HG03135 (cell line): ENCODE data around the gene PALB2.
"Not testable (repeated sequence)": the region's sequence is repeated elsewhere in the genome, so short reads cannot be mapped to it uniquely, and the experiment has no call there.

Experiments used
- ATAC-seq: cut with Tn5 transposase; IDR thresholded peaks from one replicate; pipeline ENCODE4 v1.9.1; 2021; ENCODE audit warnings: mild to moderate bottlenecking, moderate library complexity; ENCODE audit not compliant: unreplicated experiment

The PALB2 gene

DNA sequence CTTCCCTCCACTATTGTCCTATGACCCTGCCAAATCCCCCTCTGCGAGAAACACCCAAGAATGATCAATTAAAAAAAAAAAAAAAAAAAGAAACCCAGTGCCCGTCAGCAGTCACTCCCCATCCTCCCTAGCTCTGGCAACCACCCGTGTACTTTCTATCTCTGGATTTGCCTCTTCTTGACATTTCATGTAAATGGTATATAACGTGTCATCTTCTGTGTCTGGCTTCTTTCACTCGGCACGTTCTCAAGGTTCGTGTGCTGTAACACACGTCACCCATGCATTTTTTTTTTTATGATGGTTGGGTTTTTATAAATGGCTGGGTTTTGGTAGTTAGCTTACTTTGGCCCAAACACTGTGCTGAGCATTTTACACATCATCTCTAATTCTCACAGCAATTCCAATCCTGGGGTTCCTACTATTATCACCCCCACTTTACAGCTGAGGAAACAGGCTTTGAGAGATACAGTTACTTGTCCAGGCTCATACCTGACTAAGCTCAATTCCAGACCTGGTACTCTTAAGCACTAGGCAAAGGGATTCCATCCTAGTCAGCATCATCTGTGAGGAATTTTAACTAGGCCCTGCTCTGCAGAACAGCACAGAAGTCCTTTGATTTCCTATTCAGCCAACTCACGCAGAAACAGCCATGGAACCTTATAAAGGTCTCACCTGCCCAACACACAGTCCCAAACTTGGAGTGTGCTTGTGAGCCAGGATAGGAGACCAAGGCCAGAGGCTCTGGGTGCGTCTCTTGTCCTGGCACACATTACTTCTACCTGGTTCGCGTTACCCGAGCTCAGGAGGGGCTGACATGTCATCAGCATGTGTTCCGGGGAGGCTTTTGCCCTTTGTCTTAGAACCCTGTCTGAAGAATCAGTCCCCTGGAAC, 56.7 kb downstream of the PALB2 start:
- no peak for ATAC-seq

DNA sequence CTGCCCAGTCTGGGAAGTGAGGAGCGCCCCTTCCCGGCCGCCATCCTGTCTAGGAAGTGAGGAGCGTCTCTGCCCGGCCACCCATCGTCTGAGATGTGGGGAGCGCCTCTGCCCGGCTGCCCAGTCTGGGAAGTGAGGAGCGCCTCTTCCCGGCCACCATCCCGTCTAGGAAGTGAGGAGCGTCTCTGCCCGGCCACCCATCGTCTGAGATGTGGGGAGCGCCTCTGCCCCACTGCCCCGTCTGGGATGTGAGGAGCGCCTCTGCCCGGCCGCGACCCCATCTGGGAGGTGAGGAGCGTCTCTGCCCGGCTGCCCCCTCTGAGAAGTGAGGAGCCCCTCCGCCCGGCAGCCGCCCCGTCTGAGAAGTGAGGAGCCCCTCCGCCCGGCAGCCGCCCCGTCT, 57.8 kb downstream of the PALB2 start:
- not testable (repeated sequence) for ATAC-seq

DNA sequence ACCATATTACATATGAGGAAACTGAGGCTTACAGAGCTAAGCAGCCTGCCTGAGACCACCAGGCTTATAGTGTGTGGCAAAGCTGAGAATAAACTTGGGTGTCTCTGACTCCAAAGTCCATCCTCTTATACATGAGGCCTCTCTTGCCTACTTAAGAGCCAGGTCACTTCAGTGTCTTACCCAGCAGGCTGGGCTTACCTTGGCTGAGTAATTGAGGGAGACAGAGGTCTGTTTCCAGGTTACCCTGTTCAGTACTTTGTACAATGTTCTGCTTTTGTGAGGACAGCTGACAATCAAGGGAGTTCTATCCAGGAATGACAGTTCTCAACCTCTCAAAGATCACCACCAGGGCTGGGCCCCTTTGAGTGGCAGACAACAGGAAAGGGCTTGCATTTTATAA, 59.3 kb downstream of the PALB2 start:
- no peak for ATAC-seq

DNA sequence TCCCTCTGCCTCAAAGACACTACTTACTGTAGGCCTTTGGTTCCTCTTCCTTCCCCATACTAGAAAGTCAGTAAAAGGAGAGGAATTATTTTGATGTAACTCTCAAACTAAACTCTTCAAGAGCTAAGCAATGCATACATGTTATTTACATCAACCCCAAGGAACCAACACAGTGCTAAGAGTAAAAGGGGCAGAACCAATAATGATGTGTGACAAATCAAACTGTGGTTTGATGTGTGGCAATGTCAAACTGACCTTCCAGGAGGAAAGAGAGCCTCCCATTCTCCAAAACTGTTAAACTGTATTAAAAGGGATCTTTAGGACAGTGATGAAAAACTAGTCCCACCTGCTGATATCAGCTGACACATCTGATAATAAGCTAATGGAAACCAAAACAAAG, 60.7 kb downstream of the PALB2 start:
- no peak for ATAC-seq

DNA sequence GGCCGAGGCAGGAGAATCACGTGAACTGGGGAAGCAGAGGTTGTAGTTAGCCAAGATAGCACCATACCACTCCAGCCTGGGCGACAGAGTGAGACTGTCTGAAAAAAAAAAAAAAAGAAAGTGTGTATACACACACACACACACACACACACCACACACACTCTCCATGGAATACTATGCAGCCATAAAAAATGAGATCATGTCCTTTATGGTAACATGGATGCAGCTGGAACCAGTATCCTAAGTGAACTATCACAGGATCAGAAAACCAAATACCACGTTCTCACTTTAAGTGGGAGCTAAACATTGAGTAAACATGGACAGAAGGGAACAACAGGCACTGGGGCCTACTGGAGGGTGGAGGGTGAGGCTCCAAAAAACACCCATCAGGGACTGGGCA, 61.7 kb downstream of the PALB2 start:
- ATAC-seq: no peak

DNA sequence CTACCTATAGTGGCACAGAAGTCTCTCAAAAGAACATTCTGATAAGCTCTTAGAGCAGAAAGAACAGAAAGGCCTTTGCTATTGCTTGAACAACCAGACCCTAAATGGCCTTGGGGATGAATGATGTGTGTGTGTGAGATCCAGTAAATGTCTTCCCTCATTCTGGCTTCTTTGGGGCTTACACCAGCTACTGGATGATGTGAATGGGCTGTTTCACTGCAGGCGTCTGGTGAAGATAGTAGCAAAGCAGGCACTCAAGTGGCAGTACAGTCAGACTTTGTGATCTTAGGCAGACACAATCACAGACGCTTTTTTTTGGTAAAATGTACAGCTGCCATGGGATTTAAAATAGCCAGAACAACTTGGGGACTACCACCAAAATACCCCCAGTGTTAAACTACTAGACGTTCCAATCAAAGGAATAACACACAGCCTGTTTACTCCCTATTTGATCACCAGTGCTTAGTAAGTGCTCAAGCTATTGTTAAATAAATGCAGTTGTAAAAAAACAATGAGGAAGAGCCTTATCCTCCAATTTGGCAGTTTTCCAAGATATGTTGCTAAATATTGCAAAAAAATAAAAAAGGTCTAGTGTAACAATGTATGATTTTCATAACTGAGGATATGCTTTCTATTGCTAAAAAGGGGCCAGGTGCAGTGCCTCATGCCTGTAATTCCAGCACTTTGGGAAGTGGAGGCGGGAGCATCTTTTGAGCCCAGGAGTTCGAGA, 62.8 kb downstream of the PALB2 start:
- ATAC-seq: no peak

DNA sequence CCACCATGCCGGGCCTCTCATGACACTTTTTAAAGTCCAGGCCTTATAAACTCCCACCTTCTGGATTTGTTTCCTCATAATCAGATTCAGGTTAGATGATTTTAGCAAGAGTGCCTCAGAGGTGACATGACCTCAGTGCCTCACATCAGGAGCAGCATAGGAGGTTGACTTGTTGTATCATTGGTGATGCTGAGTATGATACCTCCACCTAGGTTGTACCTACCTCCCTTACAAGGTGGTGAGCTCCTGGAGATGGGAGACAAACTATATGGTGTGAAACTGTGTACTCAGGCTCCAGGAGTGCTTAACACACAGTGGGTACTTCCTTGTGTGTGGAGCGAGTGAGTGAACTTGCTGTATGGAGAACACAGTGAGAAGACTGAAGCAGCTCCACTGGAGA, 63.6 kb downstream of the PALB2 start:
- no peak for ATAC-seq

DNA sequence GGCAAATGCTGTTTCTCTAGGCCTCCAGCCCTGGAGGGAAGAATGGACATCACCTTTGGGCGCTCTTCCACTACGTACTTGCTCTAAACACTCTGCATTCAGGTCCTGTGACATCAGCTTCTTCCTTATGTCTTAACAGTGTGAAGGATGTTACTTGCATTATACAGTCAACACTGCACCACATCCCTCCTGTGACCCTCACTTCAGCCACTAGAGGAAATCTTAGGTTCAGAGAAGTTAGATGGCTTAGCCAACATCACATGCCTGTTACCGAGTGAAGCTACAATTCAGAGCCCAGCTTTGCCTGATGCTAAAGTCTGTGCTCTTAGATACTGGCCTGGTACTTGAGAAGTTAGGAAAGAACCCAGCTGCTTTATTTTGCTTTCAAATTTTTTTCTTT, 65.3 kb downstream of the PALB2 start:
- no peak for ATAC-seq

DNA sequence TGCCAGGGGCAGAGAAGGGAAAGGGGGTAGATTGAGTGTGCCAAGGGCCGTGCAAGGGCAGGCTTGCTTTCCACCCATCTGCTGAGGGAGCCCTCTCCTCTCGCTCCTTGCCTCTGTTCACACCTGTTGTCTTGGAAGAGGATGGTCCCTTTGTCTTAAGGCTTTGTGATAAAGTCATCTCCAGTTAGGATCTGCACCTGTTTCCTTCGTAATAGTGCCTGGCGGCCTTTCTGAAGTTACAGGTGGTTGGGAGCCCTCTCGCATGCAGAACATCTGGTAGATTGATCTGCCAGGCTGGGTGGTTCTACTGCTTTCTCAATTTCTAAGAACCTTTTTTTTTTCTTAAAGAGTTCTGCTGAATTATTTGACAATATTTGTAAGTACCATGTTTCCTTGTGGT, 67.3 kb downstream of the PALB2 start:
- no peak for ATAC-seq

DNA sequence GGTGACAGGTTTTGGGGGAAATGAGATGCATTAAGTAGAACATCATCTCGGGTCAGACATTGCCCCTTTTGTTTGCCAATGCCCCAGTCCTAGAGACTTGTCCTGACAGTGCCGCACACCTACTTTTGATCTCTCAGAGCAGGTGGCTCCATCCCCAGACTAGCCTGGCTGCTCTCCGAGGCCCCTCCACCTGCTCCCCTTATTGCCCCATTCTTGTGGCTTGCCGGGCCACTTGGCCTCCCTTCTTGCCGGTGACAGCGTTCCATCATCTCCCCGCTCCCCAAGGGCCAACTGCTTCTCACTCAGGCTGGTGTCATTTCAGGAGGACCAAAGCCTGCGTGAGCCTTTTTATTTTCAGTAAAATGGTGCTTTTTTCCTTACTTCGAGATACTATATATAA, 68.7 kb downstream of the PALB2 start:
- ATAC-seq: no peak

DNA sequence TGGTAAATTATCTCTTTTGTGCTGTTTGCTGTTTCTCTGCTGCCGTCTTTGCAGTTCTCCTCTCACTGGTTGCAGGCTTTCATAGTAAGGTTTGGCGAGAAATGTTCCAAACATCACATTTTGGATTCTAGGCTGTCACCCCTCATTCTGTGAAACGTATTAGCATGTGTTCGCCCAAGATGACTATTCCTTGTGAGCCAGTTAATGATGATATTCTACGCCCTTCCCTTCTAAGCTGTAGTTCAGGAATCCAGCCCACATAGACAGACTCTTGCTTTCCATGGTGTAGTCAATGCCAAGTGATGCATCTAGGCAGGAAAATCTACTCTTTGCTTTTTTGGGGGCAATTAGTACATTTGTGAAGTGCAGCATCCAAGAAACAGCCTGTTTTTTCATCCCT, 69.2 kb downstream of the PALB2 start:
- ATAC-seq: no peak

DNA sequence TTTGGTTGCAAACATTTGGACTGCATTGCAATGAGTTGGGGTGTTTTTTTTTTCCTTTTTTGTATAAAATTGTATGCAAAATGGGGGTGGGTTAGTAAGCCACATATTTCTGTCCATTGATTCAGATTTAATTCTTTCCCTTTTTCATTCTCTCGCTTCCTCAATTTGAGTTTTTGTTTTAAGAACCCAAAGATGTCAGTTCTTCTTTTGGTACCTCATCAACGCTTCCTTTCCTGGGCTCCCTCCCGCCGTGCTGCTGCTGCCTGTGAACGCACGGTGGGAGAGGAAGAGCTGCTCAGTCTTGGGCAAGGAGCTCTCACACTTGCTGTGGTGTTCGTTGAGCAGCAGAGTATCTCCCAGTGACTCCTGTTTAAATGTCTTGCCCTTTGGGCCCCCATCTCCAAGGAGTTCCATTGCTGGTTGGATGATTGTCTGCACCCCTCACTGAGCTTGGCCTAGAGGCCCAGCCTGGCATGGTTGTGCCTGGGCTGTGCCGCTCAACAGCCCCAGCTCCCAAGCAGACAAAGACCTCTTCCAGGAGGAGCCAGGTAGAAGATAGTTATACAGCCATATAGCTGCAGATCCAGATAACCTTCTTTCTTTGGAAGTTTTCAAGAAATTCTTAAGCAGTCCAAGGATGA, 70.0 kb downstream of the PALB2 start:
- ATAC-seq: no peak

DNA sequence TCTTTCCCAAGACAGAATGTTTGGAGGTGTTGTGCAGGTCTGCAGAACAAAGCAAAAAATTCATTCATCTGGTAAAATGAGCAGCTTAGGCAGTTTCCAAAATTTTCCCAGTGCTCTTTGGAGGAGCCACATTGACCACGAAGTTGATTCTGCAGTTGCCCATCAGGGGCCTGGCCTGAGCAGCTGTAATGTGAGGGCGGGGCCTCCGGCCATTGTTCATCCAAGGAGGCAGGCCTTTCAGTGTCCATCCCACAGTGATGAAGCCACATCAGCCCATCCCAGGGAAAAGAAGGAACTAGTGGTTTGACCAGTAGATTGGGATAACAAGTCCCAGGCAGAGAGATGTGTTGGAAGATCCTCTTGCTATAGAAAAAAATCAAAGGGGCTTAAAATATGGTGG, 73.5 kb downstream of the PALB2 start:
- no peak for ATAC-seq

DNA sequence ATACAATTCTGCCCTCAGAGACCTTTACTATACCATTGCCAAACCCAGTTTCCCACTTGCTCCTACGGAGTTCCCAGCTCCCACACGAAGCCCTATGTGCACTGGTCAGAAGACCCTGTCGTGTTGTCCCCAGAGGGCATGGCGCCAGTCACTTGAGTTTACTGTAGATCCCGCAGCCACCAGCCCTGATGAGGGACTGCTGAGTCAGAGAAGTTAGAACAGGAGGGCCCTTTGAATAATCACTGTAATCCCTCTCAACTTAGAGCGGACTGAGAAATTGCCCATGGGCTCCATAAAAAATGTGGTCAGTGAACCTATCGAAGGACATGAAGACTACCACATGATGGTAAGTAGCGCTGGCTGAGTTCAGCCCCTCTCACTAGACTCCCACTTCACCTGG, 74.4 kb downstream of the PALB2 start:
- no peak for ATAC-seq

DNA sequence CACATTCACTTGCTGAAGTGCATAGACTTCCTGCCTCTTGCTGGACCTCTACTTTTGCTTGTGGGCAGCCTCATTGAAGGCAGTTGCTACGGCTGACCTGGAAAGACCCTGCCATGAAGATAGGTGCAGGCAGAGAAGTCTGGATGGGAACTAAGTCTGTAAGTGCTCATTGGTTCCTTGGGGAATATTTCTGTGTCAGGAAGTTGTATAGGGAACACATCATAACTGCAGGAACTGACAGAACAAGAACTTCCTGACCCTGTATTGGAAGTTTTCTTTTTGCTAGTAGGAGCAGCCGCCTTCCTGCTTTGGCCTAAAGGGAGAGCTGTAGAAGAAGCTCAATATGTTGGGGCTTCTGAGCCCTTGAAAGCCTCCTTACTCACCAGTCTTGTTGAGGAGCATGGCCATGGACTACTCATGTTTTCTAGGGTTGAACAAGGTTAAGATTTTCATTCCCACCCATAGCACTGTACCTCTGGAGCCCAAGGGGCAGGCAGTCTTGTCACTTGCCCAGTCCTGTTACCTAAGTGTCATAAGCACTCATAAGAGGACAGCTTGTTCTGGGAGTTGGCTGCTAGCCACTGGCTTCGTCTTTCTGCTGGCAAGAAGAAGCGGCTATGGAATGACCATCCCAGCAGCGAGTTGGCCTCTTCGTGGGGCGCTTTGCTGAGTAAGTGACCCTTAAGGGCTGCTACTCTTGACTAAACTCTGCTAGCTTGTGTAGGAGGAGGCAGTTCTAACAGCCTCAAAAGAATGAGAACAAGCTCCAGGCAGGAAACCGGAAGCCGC, 76.3 kb downstream of the PALB2 start:
- no peak for ATAC-seq

DNA sequence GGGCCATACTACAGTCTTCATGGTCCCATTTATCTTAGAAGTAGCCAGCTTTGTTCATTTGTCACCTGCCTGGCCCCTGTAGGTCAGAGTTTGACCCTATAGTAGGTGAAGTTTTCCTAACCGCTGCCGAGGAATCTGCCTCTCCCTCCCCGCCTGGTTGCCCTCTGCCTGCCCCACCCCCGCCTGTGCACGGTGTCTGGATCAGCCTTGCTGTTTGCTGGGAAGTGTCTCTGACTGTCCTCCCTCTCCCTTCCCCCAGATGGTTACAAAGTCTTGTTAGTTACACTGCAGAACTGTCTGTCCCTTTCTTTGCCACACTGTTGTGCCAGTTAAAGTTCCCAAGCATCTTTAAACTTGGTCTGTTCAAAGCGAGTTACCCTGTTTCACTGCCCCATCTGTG, 77.9 kb downstream of the PALB2 start:
- ATAC-seq: no peak

DNA sequence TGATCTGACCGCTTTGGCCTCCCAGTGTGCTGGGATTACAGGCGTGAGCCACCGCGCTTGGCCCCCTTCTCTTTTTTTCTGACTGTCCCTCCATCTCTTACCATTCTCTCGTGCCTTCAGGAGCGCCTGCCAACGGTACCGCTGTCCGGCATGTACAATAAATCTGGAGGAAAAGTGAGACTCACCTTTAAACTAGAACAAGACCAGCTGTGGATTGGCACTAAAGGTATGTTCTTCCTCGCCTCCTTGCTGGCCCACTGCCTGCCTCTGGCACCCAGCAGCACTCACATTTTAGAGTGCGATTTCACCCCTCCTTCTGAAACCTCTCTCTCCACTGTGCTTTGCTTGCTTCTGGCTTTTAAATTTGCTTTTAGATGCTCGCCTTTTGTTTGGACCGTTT, 78.6 kb downstream of the PALB2 start:
- ATAC-seq: no peak

DNA sequence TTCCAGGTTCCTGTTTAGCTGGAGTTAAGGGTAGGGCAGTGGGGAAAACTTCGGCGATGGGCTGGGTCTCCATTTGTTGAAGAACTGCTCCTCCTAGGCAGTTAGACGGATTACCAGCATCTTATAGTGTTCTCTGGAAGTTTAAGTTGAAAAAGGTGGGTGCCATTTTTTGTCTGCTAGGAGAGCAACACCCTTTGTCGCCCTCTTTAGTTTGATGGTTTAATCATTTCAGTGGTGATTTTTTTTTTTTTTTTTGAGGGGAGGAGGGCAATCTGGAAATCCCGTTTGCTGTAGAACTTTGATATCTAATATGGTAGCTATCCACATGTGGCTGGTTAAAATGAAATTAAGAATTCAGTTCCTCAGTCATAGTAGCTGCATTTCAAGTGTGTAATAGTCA, 79.5 kb downstream of the PALB2 start:
- no peak for ATAC-seq

DNA sequence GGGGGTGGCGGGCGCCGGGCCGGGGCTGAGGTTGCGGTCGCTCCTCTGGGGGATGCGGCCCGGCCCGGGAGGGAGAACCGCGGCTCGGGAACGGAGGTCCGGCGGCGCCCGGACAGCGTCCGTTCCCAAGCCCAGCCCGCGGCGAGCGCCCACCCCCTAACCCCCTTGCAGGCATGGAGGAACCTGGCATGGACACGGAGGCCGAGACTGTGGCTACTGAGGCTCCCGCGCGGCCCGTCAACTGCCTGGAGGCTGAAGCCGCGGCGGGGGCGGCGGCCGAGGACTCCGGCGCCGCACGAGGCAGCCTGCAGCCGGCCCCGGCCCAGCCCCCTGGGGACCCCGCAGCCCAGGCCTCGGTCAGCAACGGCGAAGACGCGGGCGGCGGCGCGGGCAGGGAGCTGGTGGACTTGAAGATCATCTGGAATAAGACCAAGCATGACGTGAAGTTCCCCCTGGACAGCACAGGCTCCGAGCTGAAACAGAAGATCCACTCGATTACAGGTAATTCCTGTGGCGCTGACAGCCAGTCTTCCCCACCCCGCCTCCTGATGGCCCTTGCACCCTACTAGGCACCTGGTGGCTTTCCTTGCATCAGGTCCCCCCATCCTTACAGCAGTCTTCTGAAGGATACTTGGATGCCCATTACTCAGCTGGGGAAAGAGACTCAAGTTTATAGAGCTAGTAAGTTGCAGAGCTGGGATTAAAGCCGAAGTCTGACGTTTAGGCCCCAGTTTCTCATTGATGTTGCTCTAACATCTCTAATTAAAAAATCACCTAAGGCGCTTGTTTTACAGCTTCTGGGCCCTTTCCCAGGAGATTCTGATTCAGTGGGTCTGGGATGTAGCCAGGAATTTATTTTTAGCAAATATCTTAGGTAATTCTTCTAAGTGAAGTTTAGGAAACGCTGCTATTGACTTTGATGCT, 83.1 kb downstream of the PALB2 start:
- ATAC-seq: peak; percentile 4
